HG03457 (cell line): ENCODE measurements around the gene AICDA.
"Not testable (repeated sequence)": the region's sequence is repeated elsewhere in the genome, so short reads cannot be mapped to it uniquely, and the experiment has no call there.

Experiments
- ATAC-seq: cut with Tn5 transposase; IDR thresholded peaks from one replicate; pipeline ENCODE4 v1.9.1; 2021; ENCODE audit warnings: moderate number of reproducible peaks; ENCODE audit not compliant: unreplicated experiment

Gene AICDA

DNA sequence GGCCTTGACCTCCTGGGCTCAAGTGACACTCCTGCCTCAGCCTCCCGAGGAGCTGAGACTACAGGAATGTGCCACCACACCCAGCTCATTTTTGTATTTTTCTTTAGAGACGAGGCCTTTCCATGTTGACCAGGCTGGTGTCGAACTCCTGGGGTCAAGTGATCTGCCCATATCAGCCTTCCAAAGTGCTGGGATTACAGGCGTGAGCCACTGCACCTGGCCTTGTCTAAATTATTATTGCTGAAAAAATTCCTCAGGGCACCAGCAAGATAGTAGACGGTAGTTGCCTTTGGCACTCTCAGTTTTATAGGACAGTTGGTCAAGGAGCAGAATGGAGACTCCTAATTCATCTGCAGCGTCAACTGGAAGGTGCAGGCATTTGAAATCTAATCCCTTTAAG lies 2.5 kb upstream of the AICDA start:
- ATAC-seq = no peak

DNA sequence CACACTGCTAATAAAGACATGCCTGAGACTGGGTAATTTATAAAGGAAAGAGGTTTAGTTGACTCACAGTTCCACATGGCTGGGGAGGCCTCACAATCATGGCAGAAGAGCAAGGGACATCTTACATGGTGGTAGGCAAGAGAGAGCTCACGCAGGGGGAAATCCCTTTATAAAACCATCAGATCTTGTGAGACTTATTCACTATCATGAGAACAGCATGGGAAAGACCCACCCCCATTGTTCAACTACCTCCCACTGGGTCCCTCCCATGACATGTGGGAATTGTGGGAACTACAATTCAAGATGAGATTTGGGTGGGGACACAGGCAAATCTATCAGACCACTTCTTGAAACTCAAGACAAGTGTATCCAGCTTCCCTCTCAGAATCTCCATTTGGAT lies 1.2 kb upstream of the AICDA start:
- not testable (repeated sequence) for ATAC-seq

DNA sequence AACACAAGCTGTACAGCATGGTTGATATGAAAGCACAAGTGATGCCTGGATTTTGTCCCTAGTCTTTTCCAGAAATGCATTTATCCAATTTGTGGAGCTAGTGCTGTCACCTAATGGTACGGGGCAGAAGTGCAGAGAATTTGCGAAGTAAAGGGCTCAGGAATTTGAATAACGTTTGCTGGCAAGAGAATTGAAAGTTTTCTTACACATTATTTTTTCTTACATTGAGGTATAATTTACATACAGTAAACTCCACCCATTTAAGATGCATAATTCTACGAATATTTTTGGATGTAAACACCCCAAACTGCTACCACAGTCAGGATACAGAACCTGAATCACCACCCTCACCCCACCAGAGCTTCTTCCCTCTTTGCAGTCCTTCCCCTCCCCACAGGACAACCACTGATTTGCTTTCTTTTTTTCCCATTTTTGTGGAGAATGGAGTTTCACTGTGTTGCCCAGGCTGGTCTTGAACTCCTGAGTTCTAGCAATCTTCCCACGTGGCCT lies 3.5 kb downstream of the AICDA start:
- no peak for ATAC-seq

DNA sequence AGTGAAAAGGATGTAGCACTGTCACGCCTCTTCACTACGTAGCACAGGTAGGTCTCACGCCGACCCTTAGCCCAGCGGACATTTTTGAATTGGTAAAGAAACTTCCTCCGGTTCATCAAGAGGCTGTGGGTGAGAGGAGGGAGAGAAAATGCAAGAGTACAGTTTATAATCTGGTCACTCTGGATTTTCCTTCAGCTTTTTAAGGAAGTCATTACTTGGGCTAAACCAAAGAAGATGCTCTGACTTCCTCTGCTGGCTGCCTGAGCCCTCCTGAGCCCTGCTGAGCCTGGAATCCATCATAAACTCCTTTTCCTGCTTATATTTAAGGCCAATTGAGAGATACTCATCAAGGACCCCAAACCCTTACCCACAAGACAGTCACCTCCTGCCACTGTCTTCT lies 5.8 kb downstream of the AICDA start:
- ATAC-seq = no peak

DNA sequence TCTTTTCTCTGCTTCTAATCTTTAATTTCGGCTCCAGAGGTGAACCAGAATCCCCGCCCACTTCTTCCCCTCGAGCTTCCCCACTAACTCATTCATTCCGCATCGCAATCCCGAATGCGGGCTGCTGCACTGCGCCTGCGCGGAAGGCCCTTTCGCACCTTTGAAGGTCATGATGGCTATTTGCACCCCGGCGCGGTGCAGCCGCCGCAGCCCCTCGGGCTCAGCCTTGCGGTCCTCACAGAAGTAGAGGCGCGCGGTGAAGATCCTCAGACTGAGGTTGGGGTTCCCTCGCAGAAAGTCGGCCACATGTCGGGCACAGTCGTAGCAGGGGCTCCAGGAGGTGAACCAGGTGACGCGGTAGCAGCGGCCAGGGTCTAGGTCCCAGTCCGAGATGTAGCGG lies 7.6 kb downstream of the AICDA start:
- ATAC-seq = no peak

DNA sequence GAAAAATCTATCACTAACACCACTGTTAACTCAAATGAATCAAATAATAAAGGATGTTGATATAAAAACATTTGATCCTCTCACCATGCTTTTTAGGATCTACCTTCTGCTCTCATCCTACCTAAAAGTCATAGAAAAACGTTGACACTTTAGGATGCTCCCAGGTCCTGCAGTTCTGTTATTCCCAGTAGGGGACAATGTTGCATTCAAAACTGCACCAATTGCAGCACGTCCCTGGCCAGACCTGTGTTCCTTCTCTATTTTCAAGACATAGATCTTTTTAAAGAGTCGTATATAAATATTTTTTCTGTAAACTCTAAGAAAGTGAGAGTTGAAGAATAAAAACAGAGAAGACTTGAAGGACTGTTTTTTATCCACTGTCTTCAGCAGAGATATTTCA lies 8.8 kb downstream of the AICDA start:
- ATAC-seq = no peak

DNA sequence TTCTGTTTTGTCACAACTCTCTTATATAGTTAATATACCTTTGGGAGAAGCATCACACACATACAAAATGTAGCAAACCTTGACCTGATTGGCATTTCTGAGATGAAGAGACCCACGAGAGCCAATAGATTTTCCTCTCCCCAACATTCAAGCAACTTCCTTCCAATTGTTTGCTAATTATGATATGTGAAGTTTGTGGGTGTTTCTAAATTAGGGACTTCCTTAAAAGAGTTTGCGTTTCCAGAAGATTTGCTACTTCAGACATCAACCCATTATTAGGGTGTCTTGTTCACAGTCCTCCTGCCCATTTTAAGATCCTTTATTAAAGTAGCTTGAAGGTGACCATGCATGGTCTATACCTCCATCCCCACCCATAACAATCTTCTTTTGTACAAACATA lies 9.4 kb downstream of the AICDA start:
- no peak for ATAC-seq

DNA sequence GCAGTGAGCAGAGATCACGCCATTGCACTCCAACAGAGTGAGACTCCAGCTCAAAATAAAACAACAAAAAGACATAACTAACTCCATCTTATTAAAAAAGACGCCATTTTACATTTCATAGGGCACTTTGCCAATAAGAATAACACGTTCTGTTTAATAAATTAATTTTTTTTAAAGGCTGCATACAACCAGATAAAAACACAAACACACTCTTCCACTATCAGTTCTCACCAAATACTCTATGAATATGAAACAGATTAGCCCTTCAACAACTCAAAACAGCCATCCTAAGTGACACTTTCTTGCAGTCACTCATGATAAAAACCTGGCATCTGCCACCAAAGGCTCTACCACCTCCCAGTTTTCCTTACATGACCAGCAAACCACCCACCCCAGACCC lies 16.1 kb downstream of the AICDA start:
- ATAC-seq = no peak

DNA sequence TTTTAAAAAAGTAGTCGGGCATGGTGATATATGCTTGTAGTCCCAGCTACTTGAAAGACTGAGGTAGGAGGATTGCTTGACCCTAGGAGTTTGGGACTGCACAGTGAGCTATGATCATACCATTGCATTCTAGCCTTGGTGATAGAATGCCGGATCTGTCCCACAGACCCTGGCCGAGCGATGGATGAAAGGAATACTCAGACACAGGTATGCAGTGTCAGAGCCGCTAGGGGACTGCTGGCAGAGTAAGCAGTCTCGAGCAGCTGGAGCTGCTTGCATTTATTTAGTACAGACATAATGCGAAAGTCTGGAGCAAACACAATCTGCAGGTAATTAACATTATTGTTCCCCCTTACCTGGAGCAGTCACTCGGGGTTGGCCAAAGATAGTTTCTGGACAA lies 18.6 kb downstream of the AICDA start:
- ATAC-seq = no peak

DNA sequence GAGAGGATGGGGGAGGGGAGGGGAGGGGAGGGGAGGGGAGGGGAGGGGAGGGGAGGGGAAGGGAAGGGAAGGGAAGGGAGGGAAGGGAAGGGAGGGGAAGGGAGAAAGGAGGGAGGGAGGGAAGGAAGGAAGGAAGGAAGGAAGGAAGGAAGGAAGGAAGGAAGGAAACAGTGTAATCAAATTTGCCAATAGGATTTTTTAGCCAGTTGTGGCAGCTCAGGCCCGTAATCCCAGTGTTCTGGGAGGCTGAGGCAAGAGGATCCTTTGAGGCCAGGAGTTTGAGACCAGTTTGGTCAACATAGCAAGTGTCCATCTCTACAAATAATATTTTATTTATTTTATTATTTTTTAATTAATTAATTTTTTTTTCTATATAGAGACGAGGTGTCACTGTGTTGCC lies 19.4 kb downstream of the AICDA start:
- ATAC-seq = no peak

DNA sequence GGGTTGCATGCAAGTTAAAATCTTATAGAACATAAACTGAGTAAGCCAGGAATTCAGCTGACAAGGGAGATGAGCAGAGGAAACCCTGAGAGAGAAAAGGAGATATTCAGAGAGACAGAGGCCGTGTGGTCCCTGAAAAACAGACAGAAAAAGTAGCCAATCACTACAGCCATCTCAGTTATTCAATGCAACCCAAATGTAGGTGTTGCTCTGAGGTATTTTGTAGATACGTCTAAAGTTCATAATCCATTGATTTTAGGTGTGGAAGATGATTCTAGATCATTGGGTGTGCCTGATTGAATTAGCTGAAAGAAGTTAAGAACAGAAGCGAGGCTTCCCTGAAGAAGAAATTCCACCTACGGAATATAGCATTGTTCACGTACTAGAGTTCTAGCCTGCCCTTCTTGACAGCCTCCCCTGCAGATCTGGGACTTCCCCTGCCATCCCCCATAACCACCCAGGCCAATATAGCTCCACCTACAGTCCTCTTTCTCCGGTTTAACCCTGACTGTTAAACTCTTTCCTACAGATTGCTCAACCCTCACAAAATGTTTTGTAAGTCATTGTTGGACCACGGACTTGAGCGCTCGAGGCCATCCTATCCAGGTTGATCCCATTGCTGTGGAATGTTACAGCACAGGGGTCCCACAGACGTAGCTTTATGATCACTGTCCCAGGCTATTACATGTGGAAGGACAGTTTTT lies 21.7 kb downstream of the AICDA start:
- ATAC-seq = no peak

DNA sequence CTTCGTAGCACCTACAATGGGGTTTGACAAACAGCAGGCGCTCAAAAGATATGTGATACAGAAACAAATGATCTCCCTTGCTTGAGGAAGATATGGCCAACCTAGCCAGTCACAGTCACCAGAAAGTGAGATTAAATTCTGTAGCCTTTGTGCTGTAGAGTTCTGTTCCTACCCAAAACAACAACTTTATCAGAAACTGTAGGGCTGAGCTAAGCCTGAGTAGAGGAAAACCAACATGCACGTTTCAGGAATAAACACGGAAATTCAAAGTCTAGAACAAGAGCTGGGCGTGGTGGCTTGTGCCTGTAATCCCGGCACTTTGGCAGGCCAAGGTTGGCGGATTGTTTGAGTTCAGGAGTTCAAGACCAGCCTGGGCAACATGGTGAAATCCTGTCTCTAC lies 23.0 kb downstream of the AICDA start:
- ATAC-seq = no peak

DNA sequence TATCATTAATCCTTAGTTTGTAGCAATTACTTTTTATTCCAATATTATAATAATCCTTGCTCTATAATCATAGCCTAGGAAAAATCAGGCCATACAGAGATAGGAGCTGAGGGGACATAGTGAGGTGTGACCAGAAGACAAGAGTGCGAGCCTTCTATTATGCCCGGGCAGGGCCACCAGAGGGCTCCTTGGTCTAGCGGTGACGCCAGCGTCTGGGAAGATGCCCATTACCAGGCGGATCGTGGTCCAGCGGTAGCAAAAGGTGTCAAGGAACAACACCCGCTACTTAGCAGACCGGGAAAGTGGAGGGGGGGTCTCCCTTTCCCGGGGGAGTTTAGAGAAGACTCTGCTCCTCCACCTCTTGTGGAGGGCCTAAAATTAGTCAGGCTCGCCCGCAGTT lies 28.2 kb downstream of the AICDA start:
- ATAC-seq = not testable (repeated sequence)

DNA sequence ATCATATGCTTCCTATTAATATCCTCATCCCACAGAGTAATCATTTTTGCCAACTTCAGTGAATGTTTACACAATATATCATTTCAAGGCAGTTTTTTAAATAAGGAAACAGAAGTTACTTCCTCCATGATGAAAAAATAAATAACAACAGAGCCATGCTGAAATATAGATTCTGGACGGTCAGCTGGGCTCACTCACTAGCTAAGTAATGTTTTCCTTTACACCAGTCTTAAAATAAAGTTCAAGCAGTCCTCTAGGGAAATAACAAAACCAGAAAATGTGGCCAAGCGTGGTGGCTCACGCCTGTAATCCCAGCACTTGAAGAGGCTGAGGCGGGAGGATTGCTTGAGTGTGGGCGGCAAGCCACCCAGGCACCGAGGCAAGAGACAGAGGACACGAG lies 28.7 kb downstream of the AICDA start:
- no peak for ATAC-seq

DNA sequence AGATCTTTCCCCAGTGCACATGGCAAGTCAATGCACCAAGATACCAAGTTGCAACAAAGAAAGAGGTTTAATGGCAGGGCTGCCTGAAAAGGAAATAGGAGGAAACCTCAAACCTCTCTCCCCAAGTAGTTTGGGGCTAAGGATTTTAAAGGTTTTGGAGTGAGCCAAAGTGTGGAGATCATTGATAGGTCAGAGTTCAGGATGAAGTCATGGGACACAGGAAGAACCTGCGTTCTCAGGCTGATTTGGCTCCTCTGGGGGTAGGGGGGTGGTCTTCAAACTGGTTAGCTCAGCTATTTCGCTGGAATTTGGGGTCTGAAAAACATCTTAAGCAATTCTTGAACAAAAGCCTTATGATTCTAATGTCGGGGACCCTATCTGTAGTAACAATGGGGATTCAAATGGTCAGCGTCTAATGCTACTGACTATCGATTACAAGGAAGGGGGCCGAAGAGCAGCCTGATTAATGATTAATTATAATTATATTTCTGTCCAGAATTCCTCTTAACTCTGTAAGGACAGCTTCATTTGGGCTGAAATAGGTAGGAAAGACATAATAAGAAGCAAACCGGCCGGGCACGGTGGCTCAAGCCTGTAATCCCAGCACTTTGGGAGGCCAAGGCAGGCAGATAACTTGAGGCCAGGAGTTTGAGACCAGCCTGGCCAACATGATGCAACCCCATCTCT lies 31.4 kb downstream of the AICDA start:
- no peak for ATAC-seq

DNA sequence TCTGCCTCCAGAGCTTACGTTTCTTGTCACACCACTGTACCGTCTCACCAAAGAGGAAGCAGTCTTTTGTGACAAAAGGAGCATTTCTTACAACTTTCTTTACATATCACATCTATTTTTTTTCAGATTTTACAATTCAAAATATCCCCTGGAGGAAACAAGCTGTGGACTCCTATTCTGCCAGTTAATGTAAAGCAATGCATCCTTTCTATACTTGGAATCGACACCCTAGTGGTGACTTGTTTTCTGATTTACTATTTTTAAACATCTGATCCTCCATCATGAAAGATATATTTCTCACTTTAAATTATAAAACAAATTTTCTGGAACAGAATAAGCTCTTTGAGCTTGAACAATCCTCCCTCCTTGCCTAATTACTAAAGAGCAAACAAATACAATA lies 34.8 kb downstream of the AICDA start:
- ATAC-seq = no peak

DNA sequence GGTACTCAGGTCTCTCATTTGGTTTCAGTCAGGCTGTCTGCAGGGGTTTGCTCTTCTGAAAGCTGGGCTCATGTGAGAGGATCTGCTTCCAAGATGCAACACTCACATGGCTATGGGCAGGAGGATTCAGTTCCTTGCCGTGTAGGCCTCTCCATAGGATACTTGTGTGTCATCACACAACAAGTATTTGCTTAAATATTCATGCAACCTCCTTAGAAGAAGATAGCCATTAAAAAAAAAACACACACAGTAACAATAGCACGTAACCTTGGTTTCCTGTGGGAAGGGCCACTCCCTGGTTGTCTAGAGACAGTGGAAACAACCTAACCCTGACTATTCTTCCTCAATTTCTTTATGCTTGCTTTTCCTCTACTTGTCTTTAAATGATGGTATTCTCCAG lies 40.2 kb downstream of the AICDA start:
- no peak for ATAC-seq

DNA sequence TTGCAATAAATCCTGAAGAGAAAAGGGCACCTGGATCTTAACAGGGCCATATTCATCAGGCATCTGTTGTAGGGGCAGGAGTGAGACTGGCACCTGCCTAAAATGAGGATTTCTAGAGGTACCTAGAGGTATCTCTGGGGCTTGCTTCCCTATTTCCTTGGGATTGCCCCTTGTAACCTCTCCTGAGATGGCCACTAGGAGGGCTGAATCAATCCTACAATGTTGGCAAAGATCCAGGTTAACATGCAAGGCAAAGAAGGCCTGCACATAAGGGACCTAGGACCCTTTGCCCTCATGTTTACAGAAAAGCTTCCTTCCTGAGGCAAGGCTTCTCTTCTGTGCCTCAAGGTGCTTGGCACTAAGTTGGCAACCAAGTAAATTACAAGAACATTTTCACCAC lies 46.1 kb downstream of the AICDA start:
- ATAC-seq = no peak

DNA sequence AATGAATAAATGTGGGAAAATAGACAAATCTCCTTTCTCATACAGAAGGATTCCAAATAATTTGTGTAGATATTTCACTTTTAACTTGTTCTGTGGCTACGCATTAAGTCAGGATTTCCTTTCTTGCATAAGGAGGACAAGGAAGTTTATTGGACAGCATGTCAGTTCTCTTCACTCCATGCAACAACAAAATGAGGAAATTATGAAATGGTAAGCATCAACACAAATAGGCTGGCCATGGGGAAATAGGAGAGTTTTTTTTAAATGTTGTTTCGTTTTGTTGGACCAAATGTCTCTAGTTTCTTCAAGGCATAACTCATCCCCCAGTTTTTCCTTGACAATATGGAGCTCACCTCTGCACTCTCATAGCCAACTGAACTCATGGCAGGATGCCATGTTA lies 46.6 kb downstream of the AICDA start:
- ATAC-seq = not testable (repeated sequence)

DNA sequence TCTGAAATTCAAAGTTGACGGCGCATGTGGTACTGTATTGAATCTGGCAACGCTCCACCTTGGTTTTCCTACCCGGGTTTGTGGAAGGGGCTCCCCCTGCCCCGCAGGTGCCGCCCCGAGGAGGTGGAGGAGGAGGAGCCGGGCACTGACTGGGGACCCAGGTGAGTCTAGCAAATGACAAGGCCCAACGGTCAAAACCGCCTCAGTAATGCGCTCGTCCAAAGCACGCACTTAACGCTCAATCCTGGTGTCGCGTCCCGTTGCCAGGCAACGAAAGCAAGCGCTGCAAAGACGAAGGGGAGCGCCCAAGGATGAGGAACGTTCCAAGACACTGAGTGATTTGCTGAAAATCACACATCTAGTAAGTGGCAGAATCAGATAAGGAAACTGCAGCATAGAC lies 48.0 kb downstream of the AICDA start:
- ATAC-seq = no peak

DNA sequence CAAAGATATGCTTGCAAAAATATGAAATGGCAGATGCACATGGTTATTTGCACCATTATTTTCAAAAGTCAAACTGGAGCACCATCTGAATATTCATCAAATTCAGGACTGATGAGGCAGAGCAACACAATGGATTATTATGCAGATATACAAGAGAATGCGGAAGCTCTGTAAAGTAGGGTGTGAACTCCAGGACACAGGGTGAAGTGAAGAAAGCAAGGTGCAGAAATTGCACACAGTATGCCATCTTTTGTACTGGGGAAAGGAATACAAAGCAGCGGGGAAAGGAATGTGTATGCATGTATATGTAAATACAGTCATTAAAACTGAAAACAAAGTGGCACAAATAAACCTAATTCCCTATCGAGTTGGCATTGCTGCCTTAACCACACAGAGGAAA lies 49.3 kb downstream of the AICDA start:
- ATAC-seq = no peak

DNA sequence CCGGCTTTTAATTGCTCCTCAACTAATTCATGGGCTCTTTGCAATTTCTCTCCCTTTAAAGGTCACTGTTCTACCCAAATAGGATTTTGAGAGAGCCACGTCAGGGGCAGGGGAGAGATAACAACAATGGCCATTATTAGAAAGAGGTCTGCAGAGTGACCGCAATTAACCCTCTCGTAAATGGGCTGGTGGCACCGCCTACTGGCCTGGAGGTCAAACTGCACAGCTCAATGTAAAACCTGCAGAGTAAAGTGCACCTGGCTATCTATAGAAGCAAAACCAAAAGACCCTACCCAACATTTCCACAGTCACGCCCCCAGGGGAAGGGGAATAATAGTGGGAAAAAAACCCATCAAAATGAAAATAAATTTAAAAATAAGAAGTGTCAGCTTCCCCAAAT lies 50.3 kb downstream of the AICDA start:
- no peak for ATAC-seq

DNA sequence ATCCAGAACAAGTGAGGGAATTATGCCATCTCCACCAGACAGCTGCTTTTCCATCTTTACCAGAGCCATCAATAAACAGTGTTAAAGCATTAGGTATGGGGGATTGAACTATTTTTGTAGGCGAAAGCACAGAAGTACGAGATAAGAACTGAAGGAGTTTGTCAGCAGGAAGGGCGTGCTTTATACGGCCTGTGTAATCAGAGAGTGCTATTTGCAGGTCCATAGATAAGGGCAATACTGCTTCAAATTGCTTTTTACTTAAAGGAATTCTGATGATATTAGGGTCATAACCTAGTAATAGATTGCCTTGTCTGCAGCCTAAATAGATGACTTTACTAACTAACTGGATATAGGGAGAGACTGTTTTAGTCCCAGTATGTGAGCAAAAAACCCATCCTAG lies 51.6 kb downstream of the AICDA start:
- ATAC-seq = no peak
